Neuronal stem cell (in vitro differentiated cells): ENCODE results near the gene NEUROD2.

Source experiments
- DNase-seq: peaks from one replicate; pipeline ENCODE4 v3.0.0-alpha.2; 2013; ENCODE audit warnings: low spot score
- H2AFZ ChIP-seq: one replicate; pipeline ENCODE4 v1.6.1; 2013; ENCODE audit warnings: mild to moderate bottlenecking, low read length, inconsistent platforms
- H2AK5ac ChIP-seq: 2 replicates; pipeline ENCODE4 v1.6.1; 2013; ENCODE audit warnings: low read depth, mild to moderate bottlenecking, inconsistent platforms, low read length, moderate library complexity, mixed read lengths
- H2BK120ac ChIP-seq: 2 replicates; pipeline ENCODE4 v1.6.1; 2013; ENCODE audit warnings: low read depth, mild to moderate bottlenecking, inconsistent platforms, low read length, moderate library complexity, mixed read lengths
- H2BK12ac ChIP-seq: one replicate; pipeline ENCODE4 v1.6.1; 2013; ENCODE audit warnings: low read length, inconsistent platforms
- H2BK15ac ChIP-seq: 2 replicates; pipeline ENCODE4 v1.6.1; 2013; ENCODE audit warnings: mild to moderate bottlenecking, low read length, inconsistent platforms, mixed read lengths
- H2BK5ac ChIP-seq: one replicate; pipeline ENCODE4 v1.6.1; 2013; ENCODE audit warnings: inconsistent platforms, mild to moderate bottlenecking, low read length, moderate library complexity
- H3K14ac ChIP-seq: one replicate; pipeline ENCODE4 v1.6.1; 2013; ENCODE audit warnings: low read length, inconsistent platforms
- H3K18ac ChIP-seq: 2 replicates; pipeline ENCODE4 v1.6.1; 2013; ENCODE audit warnings: low read length, inconsistent platforms
- H3K23ac ChIP-seq: 2 replicates; pipeline ENCODE4 v1.6.1; 2013; ENCODE audit warnings: low read depth, mild to moderate bottlenecking, mixed read lengths, low read length, inconsistent platforms; ENCODE audit not compliant: poor library complexity
- H3K27ac ChIP-seq: replicated peaks from 3 replicates; pipeline ENCODE4 v1.5.1; 2013; ENCODE audit warnings: low read length, inconsistent platforms
- H3K27me3 ChIP-seq, 3 experiments: 2 replicates each; pipeline ENCODE4 v1.6.1; 2013; ENCODE audit warnings: low read length in 3 of 3, mild to moderate bottlenecking in 2 of 3, inconsistent platforms in 1 of 3, low read depth in 1 of 3, mixed read lengths in 1 of 3, moderate library complexity in 1 of 3; ENCODE audit not compliant: control insufficient read depth in 3 of 3, insufficient read depth in 3 of 3
- H3K36me3 ChIP-seq, 2 donors: replicated peaks in 1 of 2; 2 replicates each; pipeline ENCODE4 v1.6.1; 2013; ENCODE audit warnings: low read length in 2 of 2; ENCODE audit not compliant: control insufficient read depth in 2 of 2, insufficient read depth in 2 of 2
- H3K4ac ChIP-seq: 2 replicates; pipeline ENCODE4 v1.6.1; 2013; ENCODE audit warnings: inconsistent platforms, mild to moderate bottlenecking, low read length, moderate library complexity
- H3K4me1 ChIP-seq, 2 donors: 1 replicate in 1 of 2; 2 replicates in 1 of 2; pipeline ENCODE4 v1.6.1; 2013; ENCODE audit warnings: low read length in 2 of 2, low read depth in 1 of 2; ENCODE audit not compliant: control insufficient read depth in 2 of 2, insufficient read depth in 1 of 2
- H3K4me2 ChIP-seq: one replicate; pipeline ENCODE4 v1.6.1; 2013; ENCODE audit warnings: mild to moderate bottlenecking, low read length, inconsistent platforms; ENCODE audit not compliant: insufficient read depth, poor library complexity, severe bottlenecking
- H3K4me3 ChIP-seq, 2 donors: 2 replicates each; pipeline ENCODE4 v1.5.1; 2013; ENCODE audit warnings: low read length in 2 of 2, mild to moderate bottlenecking in 2 of 2, inconsistent platforms in 1 of 2, moderate library complexity in 1 of 2
- H3K79me1 ChIP-seq: one replicate; pipeline ENCODE4 v1.6.1; 2013; ENCODE audit warnings: low read depth, mild to moderate bottlenecking, inconsistent platforms, low read length, moderate library complexity
- H3K9ac ChIP-seq: one replicate; pipeline ENCODE4 v1.6.1; 2013; ENCODE audit warnings: mild to moderate bottlenecking, low read depth, low read length, inconsistent platforms; ENCODE audit not compliant: poor library complexity
- H3K9me3 ChIP-seq, 2 donors: replicated peaks in 1 of 2; 2 replicates each; pipeline versions ENCODE3 to v1.6.1; 2013; ENCODE audit warnings: low read length in 2 of 2, mild to moderate bottlenecking in 2 of 2, inconsistent platforms in 1 of 2, low read depth in 1 of 2, mixed read lengths in 1 of 2, moderate library complexity in 1 of 2; ENCODE audit not compliant: control insufficient read depth in 2 of 2, insufficient read depth in 1 of 2
- H4K8ac ChIP-seq: one replicate; pipeline ENCODE4 v1.6.1; 2013; ENCODE audit warnings: low read depth, mild to moderate bottlenecking, inconsistent platforms, low read length, moderate library complexity
- H4K91ac ChIP-seq: one replicate; pipeline ENCODE4 v1.6.1; 2013; ENCODE audit warnings: low read length, low read depth, mild to moderate bottlenecking, inconsistent platforms; ENCODE audit not compliant: poor library complexity
- WGBS, 2 donors: extraction: QIAGEN DNeasy Blood & Tissue Kit; methylation state at CpG; one replicate each; pipeline ENCODE4 v1.1.7; 2013; ENCODE audit warnings: missing lambda C conversion rate in 2 of 2, mixed read lengths in 1 of 2; ENCODE audit not compliant: insufficient read length in 2 of 2, insufficient replicate concordance in 1 of 2; ENCODE audit errors: extremely low coverage in 2 of 2; 5-methylcytosine and 5-hydroxymethylcytosine counted together

Gene NEUROD2

DNA sequence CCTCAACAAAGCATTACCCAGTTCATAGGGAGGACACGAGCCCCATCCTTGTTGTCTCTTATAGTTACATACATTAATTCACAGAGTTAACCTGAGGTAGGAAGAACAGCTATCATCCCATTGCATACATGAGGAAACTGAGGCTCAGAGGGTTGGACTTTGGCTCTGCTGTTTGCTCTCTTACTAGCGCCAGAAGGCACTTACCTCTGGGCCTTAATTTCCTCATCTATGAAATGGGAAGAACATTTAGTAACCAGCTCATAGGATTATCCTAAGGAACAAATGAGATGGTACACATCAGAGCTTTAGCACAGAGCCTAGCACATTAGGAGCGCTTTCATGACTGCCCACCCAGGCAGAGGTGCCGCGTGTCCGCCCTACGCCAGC is 27.6 kb downstream of the NEUROD2 start:
- H3K27ac ChIP-seq, result no peak overlapping the region
- H3K36me3 ChIP-seq, result no peaks in the 10 kb centered on the region
- no peak overlapping the region for H3K14ac ChIP-seq
- H4K91ac ChIP-seq, result no peak overlapping the region
- H2BK12ac ChIP-seq, result no peak overlapping the region
- peaks cover 19 to 27% of the 10 kb centered on the region in 2 donors for H3K4me1 ChIP-seq
- no peak overlapping the region for H2AK5ac ChIP-seq
- H3K23ac ChIP-seq, result no peak overlapping the region
- no peak overlapping the region for H2BK15ac ChIP-seq
- no peak overlapping the region for H2AFZ ChIP-seq
- H3K27me3 ChIP-seq, result peaks cover 0 to 19% (median 0%) of the 10 kb centered on the region in 3 experiments
- H3K4ac ChIP-seq, result no peak overlapping the region
- H3K18ac ChIP-seq, result peak overlapping the region; percentile 39
- H3K4me2 ChIP-seq, result peak overlapping the region; percentile 48
- no peaks in the 10 kb centered on the region for H3K79me1 ChIP-seq
- H3K9me3 ChIP-seq, result no peaks in the 10 kb centered on the region
- WGBS, 2 donors, result no CpG with 5 or more reads among the region's 7 CpGs
- H3K4me3 ChIP-seq, result no peak overlapping the region
- no peak overlapping the region for H2BK5ac ChIP-seq
- no peak for DNase-seq
- H3K9ac ChIP-seq, result no peak overlapping the region
- H2BK120ac ChIP-seq, result no peak overlapping the region
- H4K8ac ChIP-seq, result no peak overlapping the region

DNA sequence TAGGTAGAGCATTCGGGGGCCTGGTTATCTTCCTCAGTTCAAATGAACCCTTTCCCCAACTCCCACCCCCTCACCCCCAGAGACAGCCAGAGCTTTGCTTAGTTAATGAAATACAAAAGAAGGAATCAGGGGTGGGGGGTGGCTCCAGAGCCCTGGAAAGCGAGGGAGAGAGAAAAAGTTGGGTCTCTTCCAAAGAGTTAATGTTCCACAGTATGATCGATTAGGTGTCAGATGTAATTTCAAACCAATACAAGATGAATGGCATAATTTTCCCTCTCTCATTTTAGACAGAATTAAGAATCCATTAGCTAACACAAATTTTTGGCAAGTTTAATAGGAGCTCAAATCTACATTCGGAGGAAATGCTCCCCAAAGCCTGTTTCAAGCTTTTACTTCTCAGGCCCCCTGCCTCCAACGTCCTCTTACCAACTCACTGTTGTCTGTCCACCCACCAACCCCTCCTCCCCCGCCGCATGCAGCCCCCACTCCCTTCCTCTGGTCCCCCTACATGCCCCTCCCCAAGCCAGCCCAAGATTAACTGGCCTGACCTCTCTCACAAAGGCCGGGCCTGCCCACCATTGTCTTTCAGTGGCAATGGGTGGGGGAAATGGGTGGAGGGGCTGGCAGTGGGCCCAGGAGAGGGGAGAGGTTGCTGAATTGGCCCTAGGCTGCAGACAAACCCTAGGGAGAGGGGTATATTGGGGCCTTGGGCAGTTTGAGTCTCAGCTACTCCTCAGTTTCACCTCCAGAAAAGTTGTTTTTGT is 28.2 kb downstream of the NEUROD2 start:
- no peak overlapping the region for H3K18ac ChIP-seq
- H3K4me2 ChIP-seq, result peak overlapping the region; percentile 48
- peak overlapping the region; percentile 34 for H2BK15ac ChIP-seq
- H4K8ac ChIP-seq, result no peak overlapping the region
- H2AFZ ChIP-seq, result peak overlapping the region; percentile 49
- H3K27ac ChIP-seq, result no peak overlapping the region
- H3K36me3 ChIP-seq, result no peaks in the 10 kb centered on the region
- no peak overlapping the region for H3K4ac ChIP-seq
- peaks cover 0 to 23% (median 0%) of the 10 kb centered on the region in 3 experiments for H3K27me3 ChIP-seq
- H3K4me3 ChIP-seq, result no peak overlapping the region
- H2BK12ac ChIP-seq, result no peak overlapping the region
- no peak overlapping the region for H3K14ac ChIP-seq
- no peak overlapping the region for H3K23ac ChIP-seq
- H4K91ac ChIP-seq, result peak overlapping the region; percentile 31
- H3K9me3 ChIP-seq, result no peaks in the 10 kb centered on the region
- H3K4me1 ChIP-seq, result peaks cover 19 to 27% of the 10 kb centered on the region in 2 donors
- peak overlapping the region; percentile 2 for H2BK120ac ChIP-seq
- H3K79me1 ChIP-seq, result no peaks in the 10 kb centered on the region
- peak; percentile 78 for DNase-seq
- no peak overlapping the region for H2BK5ac ChIP-seq
- H3K9ac ChIP-seq, result no peak overlapping the region
- WGBS, 2 donors, result no CpG with 5 or more reads among the region's 8 CpGs
- peak overlapping the region; percentile 62 for H2AK5ac ChIP-seq

DNA sequence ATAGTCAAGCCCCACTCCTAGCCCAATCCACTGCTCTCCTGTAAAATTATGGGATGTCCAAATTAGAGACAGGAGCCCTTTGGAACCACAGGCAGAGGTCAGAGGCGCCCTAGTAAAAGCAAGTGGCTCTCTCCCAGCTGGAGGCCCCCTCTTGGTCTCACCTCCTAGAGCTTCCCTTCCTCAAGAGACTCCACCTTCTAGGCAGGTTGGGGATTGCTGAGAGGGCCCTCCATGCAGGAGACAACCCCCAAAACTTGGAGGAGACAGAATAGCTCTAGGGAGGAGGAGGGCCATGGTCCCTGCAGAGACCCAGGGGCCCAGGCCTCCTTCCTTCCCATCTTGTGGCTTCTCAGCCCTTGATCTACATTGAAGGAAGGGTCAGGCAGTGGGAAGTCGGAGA is 29.4 kb downstream of the NEUROD2 start:
- H2AFZ ChIP-seq, result no peak overlapping the region
- WGBS, 2 donors, result no CpG with 5 or more reads among the region's 2 CpGs
- H3K4me1 ChIP-seq, result peaks cover 22 to 31% of the 10 kb centered on the region in 2 donors
- no peak overlapping the region for H3K4me3 ChIP-seq
- no peaks in the 10 kb centered on the region for H3K9me3 ChIP-seq
- no peak overlapping the region for H2BK12ac ChIP-seq
- H2BK5ac ChIP-seq, result no peak overlapping the region
- H3K23ac ChIP-seq, result no peak overlapping the region
- H3K27ac ChIP-seq, result no peak overlapping the region
- H2AK5ac ChIP-seq, result no peak overlapping the region
- no peak overlapping the region for H2BK120ac ChIP-seq
- H4K91ac ChIP-seq, result no peak overlapping the region
- H3K36me3 ChIP-seq, result no peaks in the 10 kb centered on the region
- H3K27me3 ChIP-seq, result peaks cover 0 to 23% (median 0%) of the 10 kb centered on the region in 3 experiments
- no peak overlapping the region for H3K9ac ChIP-seq
- DNase-seq, result no peak
- no peaks in the 10 kb centered on the region for H3K79me1 ChIP-seq
- no peak overlapping the region for H3K4me2 ChIP-seq
- peak overlapping the region; percentile 48 for H3K18ac ChIP-seq
- no peak overlapping the region for H3K4ac ChIP-seq
- no peak overlapping the region for H4K8ac ChIP-seq
- H2BK15ac ChIP-seq, result peak overlapping the region; percentile 51
- H3K14ac ChIP-seq, result no peak overlapping the region

DNA sequence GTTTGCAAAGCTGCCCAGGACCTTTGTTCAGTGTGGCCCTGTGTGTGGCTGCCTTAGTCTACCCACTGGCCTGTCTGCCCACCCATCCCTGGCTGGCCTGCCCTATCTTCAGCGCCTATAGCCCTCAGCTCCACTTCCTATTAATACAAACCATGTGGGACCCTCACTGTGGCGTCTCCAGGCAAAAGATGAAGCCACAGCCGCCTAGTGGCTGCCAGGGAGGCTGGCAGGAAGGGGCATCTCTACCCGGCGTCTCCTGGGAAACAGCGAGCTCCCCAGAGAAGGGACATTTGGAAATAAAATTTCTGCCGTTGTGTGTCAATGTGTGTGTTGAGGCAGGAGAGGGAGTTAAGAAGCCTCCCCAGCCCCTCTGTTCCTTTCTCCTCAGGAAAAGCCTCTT is 31.5 kb downstream of the NEUROD2 start:
- Histone ChIP-seq H3K4ac (no peak overlapping the region), H3K9ac (no peak overlapping the region), H3K4me2 (no peak overlapping the region), H3K18ac (no peak overlapping the region), H2BK120ac (no peak overlapping the region), H4K8ac (no peak overlapping the region), H3K9me3 (no peaks in the 10 kb centered on the region), H2BK15ac (no peak overlapping the region), H3K27ac (no peak overlapping the region), H2BK5ac (no peak overlapping the region), H2AFZ (no peak overlapping the region), H2BK12ac (no peak overlapping the region), H3K27me3 (peaks cover 0 to 23% (median 0%) of the 10 kb centered on the region in 3 experiments), H2AK5ac (no peak overlapping the region), H4K91ac (no peak overlapping the region), H3K4me3 (no peak overlapping the region), H3K4me1 (peaks cover 22 to 29% of the 10 kb centered on the region in 2 donors), H3K14ac (no peak overlapping the region), H3K23ac (no peak overlapping the region), H3K36me3 (no peaks in the 10 kb centered on the region), H3K79me1 (no peaks in the 10 kb centered on the region)
- no CpG with 5 or more reads among the region's 7 CpGs for WGBS, 2 donors
- no peak for DNase-seq
